ENCODE results near the gene PTPRD.

GRCh38 chr9:8484597-8485191 is 2128.1 kb downstream of the PTPRD start:
- TF ChIP-seq CTCF (IDR thresholded peaks at IDR 0.05): no peak
- TF ChIP-seq POLR2A (IDR thresholded peaks at IDR 0.05): no peak

Data from thyroid gland (tissue), 4 donors.